Mammary epithelial cell (primary cell): ENCODE data around the gene C2orf81.

Experiments used
- CTCF ChIP-seq, 2 donors: IDR thresholded peaks in 1 of 2; conservative IDR thresholded peaks in 1 of 2; 2 replicates each; pipeline ENCODE4 v1.5.1; 2011 to 2012; ENCODE audit warnings: inconsistent platforms in 2 of 2, low read length in 2 of 2, mild to moderate bottlenecking in 2 of 2, control low read depth in 1 of 2, low read depth in 1 of 2; ENCODE audit not compliant: insufficient read depth in 1 of 2; ENCODE audit errors: extremely low read depth in 1 of 2
- EZH2 ChIP-seq: IDR thresholded peaks from 2 replicates; pipeline ENCODE4 v1.6.1; 2012; ENCODE audit warnings: low read length, inconsistent platforms, borderline replicate concordance

DNA sequence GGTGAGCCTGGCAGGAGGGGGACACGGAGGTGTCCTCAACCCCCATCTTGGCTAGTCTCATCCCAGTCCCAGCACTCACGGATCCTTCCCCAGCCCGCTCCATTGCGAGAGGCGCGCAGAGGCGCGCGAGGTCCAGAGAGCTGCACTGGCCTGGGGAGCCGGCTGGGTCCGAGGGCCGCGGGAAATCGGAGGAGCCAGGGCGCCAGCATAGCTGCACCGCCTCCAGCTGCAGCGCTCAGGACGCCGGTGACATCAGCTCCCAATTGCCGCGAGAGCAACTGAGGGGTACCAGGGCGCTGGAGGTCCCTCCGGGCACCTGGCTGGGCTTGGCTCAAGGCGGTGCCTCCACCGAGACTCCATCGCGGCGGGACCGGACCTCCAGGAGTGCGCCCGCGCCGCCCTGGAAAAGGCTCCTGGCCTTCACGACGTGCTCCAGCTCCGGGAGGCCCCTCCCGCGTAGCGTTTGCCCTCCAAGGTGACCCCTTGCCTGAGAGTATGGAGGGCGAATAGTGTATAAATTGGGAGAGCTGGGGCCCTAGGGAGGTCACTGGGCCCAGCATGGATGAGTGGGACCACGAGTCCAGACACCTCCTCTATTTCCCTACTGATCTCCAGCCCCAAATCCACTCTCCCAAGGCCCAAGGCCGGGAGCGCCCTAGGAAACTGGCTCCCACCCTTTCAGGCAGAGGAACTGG lies 14.8 kb upstream of the C2orf81 start:
- TF ChIP-seq CTCF (conservative IDR thresholded peaks at IDR 0.05 in 1 of 2, IDR thresholded peaks at IDR 0.05 in 1 of 2; ENCODE audit: extremely low read depth in 1 of 2, insufficient read depth in 1 of 2, low read depth in 1 of 2, low read length in 2 of 2) = no peak
- no peak for TF ChIP-seq EZH2
